Lower leg skin (tissue), 3 donors: ENCODE results near the gene SLX4IP.

Experiments
- POLR2A ChIP-seq, 2 donors: fragments of 450-650 bp; IDR thresholded peaks; one replicate each; pipeline ENCODE4 v1.6.1; 2016 to 2017; ENCODE audit warnings: antibody characterized with exemption in 2 of 2, mild to moderate bottlenecking in 1 of 2, moderate library complexity in 1 of 2
- TF ChIP-seq, protein P1 (sequence below), 3 donors: fragments of 450-650 bp; IDR thresholded peaks; one replicate each; pipeline ENCODE4 v1.5.1; 2016; ENCODE audit warnings: antibody characterized with exemption in 3 of 3, mild to moderate bottlenecking in 3 of 3, moderate library complexity in 2 of 3

GRCh38 chr20:10508060-10508459 is 73.0 kb downstream of the SLX4IP start:
- no peak for TF ChIP-seq POLR2A (IDR thresholded peaks at IDR 0.05)
- TF ChIP-seq, protein P1, sequence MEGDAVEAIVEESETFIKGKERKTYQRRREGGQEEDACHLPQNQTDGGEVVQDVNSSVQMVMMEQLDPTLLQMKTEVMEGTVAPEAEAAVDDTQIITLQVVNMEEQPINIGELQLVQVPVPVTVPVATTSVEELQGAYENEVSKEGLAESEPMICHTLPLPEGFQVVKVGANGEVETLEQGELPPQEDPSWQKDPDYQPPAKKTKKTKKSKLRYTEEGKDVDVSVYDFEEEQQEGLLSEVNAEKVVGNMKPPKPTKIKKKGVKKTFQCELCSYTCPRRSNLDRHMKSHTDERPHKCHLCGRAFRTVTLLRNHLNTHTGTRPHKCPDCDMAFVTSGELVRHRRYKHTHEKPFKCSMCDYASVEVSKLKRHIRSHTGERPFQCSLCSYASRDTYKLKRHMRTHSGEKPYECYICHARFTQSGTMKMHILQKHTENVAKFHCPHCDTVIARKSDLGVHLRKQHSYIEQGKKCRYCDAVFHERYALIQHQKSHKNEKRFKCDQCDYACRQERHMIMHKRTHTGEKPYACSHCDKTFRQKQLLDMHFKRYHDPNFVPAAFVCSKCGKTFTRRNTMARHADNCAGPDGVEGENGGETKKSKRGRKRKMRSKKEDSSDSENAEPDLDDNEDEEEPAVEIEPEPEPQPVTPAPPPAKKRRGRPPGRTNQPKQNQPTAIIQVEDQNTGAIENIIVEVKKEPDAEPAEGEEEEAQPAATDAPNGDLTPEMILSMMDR (IDR thresholded peaks at IDR 0.05) = no peak
